Activated gamma-delta T cell treated with anti-CD3 and anti-CD28 coated beads, Interleukin-2, amount 50 U/mL, for 16 hours (primary cell): ENCODE measurements around the gene CPA1.

Source experiments
- DNase-seq: peaks from one replicate; pipeline ENCODE4 v3.0.0-alpha.2; 2020; ENCODE audit warnings: low read depth

CPA1 gene

DNA sequence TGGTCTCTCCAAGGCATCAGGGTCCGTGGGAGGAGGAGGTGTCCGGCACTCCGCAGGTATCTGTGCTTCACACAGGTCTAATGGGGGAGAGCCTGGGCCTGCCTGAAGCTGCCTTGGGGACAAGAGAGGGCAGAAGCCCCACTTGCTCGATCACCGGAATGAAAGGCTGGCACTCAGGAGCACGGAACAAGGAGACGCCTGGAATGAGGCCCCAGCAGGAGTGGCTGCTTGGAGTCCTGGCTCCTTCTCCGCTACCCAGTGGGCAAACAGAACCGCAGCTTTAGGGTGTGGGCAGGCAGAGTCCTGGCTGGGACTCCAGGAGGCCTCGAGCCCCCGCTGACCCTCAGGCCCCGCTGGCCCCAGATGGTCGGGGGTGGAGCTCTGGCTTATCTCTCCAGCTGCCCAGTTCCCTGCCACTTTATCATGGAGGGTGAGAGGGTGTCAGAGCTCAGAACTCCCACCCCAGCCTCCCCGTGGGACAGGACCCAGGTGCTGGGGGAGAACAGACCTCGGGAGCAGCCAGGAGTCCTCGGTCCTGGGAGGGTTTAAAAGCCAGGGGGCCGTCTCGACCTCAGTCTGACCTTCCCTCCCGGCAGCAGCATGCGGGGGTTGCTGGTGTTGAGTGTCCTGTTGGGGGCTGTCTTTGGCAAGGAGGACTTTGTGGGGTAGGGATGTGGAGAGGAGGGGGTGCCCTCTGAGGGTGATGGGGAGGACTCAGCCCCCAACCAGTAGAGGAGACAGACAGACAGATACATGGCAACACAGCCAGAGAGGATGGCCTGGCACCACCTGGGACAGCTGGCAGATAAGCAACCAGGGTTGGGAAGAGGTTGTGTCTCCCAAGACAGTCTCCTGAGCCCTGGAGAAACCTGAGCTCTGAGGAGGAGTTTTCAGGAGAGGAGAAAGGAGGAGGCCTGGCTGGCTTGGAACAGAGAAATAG is at the start of gene CPA1:
Gene CPA1, plus strand, starts transcription at position 574 of the 940 bp plus-strand sequence. Its CDS starts 27 bp downstream, at position 601.
- DNase-seq: no peak

DNA sequence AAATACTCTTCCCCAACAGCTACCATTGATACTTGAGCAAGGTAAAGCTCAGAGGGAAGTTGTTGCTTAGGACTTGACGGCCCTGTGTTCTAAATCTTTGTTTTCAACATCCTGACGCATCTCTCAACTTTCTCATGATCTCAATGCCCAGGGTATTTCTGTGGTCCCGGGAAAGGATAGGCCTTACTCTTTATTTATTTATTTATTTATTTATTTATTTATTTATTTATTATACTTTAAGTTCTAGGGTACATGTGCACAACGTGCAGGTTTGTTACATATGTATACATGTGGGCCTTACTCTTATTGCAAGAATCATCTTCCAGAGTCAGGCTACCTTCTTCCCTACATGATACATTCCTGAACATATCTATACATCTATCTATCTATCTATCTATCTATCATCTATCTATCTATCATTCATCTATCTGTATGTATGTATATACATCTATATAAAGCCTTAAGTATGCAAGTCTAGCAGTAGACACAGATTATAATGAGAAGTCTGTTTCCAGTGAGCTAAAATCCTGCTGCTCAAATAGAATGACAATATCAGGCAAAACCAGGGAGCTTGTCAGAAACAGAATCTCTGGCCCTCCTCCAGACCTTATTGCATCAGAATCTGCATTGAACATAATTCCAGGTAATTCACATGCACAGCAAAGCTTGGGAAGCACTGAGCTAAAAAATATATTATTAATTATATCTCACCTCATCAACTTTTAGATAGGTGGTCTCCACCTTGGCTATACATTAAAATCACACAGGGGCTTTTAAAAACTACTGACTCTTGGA is 47.8 kb upstream of the CPA1 start:
- DNase-seq: no peak

- DNase-seq: no peak
Measured at GRCh38 chr7:130333832-130334231, 46.5 kb upstream of the CPA1 start.

- no peak for DNase-seq
Measured at GRCh38 chr7:130334274-130334673, 46.0 kb upstream of the CPA1 start.

DNA sequence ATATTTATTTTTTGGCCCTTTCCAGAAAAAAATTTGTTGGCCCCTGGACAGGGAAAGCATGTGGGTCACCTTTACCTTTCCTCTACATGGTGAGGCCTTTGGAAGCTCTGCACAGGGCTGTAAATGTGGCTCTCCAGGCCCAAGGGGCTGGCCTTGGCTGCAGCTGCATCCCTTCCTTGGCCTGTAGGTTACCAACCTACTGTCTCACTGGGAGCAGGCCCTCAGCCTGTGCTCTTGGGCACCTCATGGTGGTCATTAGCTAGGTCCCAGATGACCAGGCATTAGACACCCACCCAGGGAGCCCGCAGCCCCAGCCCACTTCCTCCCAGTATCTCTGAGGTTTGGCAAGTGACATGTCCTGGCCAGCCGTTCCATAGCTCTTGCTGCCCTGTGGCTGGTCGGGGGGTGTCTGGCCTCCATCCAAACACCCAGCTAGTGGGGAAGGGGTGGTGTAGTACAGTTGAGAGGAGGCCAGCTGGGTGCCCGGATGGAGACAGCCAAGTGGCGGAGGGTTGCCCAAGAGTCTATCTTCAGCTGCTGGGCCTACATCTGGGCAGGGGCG is 42.8 kb upstream of the CPA1 start:
- no peak for DNase-seq

GRCh38 chr7:130338233-130338632 is 42.1 kb upstream of the CPA1 start:
- DNase-seq: no peak

DNA sequence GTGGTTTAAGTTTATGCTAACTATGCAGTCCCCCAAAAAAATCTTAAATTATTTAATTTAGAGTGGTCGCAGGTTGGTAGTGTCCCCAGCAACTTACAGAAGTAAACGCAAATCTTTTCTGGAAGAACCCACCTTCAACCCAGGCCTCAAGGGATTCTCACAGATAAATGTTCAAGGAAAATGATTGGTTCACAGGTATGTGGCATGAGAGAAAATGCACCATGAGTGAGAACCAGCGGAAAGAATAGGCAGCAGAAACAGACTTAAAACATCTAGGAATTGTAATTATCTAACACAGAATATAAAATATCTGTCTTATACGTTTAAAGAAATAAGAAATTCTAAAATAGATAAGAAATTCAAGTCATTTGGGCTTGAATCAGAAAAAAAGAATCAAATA is 38.4 kb upstream of the CPA1 start:
- DNase-seq: no peak

DNA sequence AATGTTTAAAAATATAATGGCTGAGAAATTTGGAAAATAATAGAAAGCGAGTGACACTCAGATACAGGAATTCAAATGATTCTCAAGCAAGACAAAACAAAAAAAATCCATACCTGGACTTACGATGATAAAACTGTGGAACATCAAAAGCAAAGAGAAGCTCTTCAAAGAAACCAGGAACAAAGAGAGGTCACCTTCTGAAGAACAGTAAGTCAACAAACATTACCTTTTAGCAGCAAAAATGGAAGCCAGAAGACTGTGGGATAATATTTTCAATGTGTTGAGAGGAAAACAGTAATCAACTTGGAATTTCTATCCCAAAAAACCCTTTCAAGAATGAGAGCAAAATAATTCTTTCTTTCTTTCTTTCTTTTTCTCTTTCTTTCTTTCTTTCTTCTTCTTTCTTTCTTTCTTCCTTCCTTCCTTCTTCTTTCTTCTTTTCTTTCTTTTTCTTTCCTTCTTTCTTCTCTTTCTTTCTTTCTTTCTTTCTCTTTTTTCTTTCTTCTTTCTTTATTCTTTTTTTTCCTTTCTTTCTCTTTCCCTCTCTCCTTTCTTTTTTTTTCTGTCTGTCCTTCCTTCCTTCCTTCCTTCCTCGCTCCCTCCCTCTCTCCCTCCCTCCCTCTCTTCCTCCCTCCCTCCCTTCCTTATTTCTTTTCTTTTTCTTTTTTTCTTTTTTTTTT is 37.5 kb upstream of the CPA1 start:
- no peak for DNase-seq

GRCh38 chr7:130344271-130344866 is 35.9 kb upstream of the CPA1 start, which contains the start of gene CPA5:
Gene CPA5 (plus strand): TSS chr7:130344816. CDS start chr7:130346486, 1,670 bp downstream.
- DNase-seq: no peak

DNA sequence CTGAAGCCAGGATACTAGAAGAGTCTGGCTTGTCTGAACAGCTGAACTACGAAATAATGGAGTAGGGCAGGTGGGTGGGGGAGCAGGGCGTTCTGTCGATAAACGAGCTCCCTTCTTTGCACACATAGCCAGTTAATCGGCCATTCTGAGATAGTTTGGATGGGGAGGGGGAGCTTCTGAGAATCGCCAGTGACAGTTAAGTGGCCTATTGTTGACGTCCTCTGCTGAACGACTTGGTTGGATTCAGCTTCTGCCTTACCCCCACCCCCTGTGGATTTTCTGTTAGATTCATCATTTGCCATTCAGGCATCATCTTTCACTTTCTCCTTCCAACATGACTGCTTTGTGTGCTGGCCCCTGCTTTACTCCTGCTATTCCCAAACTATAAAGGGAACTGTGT is 35.2 kb upstream of the CPA1 start:
- DNase-seq: no peak

GRCh38 chr7:130345725-130346124 is 34.6 kb upstream of the CPA1 start:
- no peak for DNase-seq

- no peak for DNase-seq
Measured at GRCh38 chr7:130346177-130346905, 34.0 kb upstream of the CPA1 start.

- DNase-seq: no peak
Measured at GRCh38 chr7:130346941-130347340, 33.4 kb upstream of the CPA1 start.

DNA sequence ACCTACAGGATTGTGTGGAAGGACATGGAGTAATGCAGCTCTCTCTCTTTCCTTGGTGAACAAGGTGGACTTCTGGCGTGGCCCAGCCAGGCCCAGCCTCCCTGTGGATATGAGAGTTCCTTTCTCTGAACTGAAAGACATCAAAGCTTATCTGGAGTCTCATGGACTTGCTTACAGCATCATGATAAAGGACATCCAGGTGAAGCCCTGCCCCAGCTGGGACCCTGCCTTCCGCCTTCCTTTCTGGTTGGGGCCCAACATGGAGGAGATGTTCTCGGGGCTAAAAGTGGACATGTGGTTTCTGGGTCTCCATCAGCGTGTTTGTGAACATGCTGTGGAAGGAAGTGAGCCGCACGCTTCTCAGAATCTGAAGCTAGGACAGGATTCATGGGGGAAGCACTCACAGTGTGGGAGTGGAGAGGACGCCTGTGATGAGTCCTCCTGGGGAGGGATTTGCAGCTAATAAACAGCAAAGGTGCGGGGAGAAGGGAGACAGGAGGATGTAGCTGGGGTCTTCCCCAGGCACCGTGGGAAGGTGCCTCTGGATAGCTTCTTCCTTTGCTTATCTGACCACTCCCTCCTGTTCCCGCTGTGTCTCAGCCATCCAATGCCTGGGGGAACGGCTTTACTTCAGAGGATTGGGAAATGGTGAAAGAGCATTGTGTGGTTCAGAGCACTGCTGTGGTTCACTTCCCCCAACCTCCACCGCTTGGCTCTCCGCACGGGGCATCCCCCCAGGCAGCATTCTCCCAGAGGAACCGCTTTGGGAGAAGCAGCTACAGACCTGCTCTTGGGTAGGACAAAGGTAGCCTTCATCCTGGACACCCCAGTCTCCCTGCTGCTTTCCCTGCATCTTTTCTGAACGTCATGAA is 30.1 kb upstream of the CPA1 start:
- no peak for DNase-seq

DNA sequence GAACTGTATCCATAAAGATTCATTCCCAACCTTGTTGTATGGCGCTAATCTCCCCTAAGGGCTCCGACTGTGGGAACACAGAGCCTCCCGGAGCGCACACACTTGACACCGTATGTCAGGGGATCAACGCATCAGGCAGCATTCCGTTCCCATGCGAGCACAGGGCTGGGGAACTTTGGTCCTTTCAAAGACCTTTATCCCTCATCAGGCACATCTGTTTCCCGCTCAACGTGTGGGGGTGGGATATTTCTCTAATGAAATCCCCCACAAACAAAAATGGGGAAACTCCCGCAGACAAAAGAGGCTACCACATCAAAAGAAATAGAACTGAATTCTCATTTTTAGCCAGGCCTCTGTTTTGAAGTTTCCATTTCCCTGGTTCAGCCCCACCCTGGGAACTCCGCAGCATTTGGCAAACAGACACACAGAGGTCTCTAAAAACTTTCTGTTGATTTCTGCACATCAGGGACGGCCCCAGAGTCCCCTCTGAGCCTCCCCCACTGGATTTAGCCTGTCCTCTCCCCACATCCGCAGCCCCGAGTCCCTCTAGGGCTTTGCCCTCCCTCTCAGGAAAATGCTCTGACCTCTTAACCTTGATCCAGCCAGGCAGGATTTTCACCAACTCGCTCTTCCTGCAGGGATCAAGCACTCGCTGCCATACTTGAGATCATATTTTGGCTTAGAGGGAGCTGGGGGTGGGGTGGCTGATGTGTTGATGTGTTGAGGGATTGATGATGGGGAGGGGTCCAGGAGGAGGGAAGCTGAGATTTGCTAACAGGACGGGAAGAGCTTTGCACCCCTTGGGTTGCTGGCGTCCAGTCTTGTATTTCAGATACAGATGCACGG is 29.1 kb upstream of the CPA1 start:
- DNase-seq: no peak

DNA sequence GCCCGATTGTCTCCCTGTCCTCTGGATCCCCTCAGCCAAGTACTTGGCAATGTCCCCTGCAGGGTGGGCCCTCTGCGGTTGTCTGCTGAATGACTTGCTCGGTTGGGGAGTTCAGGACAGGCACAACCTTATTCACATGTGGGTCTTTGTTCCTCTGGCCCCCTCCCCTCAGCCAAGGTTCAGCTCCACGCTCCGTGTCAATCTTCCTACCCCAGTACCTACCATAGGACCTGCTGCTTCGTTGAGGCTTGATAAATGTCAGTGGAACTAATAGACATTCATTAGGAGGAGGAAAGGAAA is 28.6 kb upstream of the CPA1 start:
- DNase-seq: no peak

- DNase-seq: no peak
Measured at GRCh38 chr7:130352194-130353074, 27.9 kb upstream of the CPA1 start.

DNA sequence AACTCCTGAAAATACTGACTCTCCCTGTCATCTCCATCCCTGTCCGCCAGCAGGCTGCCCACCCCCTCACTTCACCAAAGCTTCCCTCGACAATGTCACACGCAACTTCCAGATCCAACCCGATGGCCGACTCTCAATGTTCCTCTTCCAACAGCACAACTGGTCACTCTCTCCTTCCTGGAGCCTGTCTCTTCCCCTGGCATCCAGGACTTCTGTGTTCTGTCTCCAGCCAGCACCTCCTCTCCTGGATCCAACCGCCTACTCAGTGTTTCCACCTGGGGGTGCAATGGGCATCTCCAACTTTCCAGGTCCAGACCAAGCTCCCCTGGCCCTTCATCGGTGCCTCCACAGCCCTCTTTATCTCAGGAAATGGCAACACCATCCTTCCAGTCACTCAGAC is 27.1 kb upstream of the CPA1 start:
- DNase-seq: no peak
